HL-60 (cell line): ENCODE results near the gene ABCF2.

Experiments used
- CTCF ChIP-seq: IDR thresholded peaks from one replicate; pipeline ENCODE4 v1.5.1; 2011; ENCODE audit warnings: low read length, control low read depth, inconsistent platforms; ENCODE audit not compliant: insufficient read depth
- POLR2AphosphoS5 ChIP-seq: IDR thresholded peaks from 2 replicates; pipeline ENCODE4 v1.6.1; 2012; ENCODE audit warnings: low read depth

- TF ChIP-seq CTCF (no peak), POLR2AphosphoS5 (no peak)
Measured at GRCh38 chr7:151198945-151199848, 27.8 kb downstream of the ABCF2 start.
